GM19238 (cell line): ENCODE measurements around the gene SMURF2.
"Not testable (repeated sequence)": the region's sequence is repeated elsewhere in the genome, so short reads cannot be mapped to it uniquely, and the experiment has no call there.

ENCODE experiments used
- DNase-seq: peaks from one replicate; pipeline ENCODE4 v3.0.0; 2011; ENCODE audit warnings: low spot score; ENCODE audit not compliant: insufficient read length

Gene SMURF2

DNA sequence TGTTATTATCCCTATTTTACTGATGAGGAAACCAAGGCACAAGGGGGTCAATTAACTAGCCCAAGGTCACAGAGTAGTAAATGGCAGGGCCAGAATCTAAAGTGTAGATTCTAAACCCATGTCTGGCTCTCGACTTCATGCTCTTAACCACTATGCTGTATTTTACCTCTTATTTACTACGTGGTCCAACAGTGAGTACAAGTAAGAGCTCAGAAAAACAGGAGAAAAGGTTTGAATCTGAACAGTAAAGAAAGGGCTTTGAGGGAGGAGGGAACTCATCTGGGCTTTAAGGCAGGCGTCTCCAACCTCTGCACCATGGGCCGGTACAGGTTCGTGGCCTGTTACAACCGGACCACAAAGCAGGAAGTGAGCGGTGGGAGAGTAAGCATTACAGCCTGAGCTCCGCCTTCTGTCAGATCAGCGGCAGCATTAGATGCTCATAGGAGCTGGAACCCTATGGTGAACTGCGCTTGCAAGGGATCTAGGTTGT, 62.9 kb downstream of the SMURF2 start:
- peak; percentile 22 for DNase-seq

GRCh38 chr17:64598672-64599071, 63.4 kb downstream of the SMURF2 start:
- DNase-seq = no peak

- no peak for DNase-seq
These were observed 65.1 kb downstream of the SMURF2 start for GRCh38 chr17:64596988-64597387.

- no peak for DNase-seq
These were observed 65.7 kb downstream of the SMURF2 start for GRCh38 chr17:64596439-64596838.

- DNase-seq = no peak
These were observed 70.2 kb downstream of the SMURF2 start for GRCh38 chr17:64591944-64592343.

DNA sequence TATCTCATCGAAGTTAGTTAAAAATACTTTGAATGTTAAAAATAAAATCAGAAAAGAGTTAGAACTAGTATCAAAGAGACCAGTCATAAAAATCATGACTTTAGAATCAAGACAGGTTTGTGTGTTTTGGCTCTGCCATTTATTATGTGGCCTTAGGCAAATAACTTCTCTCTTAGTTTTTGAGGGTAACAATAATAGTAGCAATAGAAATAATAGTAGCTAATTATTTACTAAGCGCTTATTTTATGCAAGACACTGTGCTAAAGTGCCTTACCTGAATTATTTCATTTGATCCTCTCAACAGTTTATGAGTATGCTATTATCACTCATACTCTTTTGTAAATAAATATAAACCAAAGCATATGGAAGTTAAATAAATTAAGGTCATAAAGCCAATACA, 77.0 kb downstream of the SMURF2 start:
- DNase-seq = no peak

- no peak for DNase-seq
These were observed 79.1 kb downstream of the SMURF2 start for GRCh38 chr17:64583038-64583437.

DNA sequence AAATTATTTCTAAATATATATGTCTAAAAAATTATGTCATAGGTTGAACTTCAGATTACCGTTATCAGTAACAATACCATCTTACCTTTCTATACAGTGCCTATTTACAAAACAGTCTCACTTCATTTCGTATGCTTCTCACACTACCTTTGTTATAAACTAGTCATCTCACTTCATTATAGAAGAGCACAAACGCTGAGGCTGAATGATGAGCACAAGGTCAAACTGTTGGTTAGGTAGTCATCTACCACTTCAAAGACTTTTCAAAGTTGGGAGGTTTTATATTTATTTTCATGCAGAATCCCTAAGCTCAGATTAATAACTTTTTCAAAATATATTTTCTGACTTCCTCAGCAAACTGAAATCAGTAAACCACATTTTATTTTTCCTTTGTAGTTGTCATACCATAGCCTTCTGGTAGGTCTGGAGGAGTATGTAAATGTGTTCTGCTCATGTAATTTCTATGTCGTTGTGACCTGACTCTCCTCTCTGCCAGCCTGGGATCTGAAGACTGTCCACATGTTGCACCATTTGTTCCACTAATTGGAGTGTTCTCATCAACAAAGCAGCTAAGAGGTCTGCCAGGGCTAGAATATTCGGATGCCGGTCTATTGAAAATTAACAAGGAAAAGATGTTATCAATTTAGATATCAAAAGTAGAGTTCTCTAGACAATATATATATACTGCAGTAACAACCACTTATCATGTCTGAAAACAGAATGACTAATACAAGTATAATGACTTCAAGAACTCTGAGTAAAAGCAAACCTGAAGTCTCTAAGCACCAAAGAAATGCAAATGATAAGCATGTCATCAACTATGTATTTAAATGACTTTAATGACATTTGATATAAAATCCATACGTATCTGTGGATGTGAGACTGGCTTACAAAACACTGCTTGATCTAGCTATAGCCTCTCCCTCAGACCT, 81.5 kb downstream of the SMURF2 start:
- no peak for DNase-seq

GRCh38 chr17:64579917-64580316, 82.2 kb downstream of the SMURF2 start:
- DNase-seq = no peak

DNA sequence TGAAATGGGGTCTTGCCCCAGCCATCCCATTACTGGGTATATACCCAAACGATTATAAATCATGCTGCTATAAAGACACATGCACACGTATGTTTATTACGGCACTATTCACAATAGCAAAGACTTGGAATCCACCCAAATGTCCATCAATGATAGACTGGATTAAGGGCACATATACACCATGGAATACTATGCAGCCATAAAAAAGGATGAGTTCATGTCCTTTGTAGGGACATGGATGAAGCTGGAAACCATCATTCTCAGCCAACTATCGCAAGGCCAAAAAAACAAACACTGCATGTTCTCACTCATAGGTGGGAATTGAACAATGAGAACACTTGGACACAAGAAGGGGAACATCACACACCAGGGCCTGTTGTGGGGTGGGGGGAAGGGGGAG, 85.1 kb downstream of the SMURF2 start:
- not testable (repeated sequence) for DNase-seq

DNA sequence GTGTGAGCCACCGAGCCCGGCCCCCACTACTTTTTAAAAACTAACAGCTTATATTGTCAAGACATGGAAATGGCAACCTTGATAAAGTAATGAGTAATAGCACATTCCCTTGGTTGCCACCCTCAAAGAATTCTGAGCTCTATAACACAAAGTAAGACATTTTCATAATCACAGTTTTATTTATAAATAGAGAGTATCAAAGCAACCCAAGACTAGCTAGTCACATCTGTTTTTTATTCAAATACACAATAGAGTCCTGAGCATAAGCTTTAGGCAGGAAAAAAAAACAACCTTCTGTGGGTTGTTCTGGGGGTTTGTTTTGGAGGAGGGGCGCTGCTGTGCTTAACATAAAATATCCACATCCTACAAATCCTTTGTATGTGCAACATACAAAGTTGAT, 86.7 kb downstream of the SMURF2 start:
- DNase-seq = no peak

DNA sequence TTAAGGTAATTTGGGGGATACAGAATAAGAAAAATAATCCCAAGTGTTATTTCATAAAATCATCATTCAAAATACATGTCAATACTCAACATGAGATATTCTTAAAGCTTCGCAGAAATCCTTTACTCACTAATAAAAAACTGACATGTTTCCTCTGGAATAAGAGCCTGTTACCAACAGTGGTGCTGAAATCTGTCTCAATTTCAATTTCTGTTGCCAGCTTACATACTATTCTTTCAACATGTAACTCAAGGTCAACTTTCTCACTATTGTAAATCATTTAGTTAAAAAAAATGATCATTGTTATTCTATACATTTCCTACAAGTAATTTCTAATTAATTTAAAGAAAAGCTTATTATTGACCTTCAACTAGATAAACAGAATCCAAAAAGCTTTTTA, 87.5 kb downstream of the SMURF2 start:
- DNase-seq = no peak

DNA sequence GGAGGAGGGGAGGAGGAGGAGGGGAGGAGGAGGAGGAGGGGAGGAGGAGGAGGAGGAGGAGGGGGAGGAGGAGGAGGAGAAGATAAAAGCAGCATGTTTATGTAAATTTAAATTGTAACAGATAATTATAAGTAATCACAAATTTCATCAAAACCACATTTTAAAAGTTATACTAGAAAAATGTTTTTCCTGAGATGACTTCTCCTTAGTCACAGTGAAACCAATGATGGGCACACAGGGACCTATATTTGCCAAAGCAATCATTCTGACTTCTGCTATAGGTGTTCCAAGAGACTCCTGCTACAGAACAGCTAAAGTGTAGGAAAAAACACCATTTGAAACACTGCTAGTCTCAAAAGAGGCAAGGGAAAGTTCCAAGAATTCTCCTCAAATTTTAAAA, 88.9 kb downstream of the SMURF2 start:
- no peak for DNase-seq

DNA sequence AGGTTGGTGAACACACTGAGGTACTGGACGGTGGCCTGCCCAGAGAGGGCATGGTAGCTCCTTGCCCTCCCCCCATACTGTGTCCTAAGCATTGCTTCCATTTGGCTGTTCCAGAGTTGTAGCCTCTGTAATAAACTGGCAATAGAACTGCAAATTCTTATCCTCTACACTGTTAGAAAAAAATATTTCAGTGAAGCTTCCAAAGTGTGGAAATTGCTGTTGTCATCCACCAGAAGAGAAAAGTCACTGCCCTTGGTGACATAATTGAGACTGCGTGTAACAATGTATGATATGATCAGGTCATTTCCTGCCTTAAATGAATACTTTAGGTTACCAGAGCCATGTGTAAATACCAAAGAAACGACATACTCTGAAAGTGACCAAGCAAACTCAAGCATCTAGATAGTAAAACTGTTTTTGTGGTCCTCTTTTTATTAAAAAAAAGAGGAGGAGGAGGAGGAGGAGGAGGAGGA, 89.4 kb downstream of the SMURF2 start:
- DNase-seq = no peak

GRCh38 chr17:64571746-64572145, 90.4 kb downstream of the SMURF2 start:
- no peak for DNase-seq

DNA sequence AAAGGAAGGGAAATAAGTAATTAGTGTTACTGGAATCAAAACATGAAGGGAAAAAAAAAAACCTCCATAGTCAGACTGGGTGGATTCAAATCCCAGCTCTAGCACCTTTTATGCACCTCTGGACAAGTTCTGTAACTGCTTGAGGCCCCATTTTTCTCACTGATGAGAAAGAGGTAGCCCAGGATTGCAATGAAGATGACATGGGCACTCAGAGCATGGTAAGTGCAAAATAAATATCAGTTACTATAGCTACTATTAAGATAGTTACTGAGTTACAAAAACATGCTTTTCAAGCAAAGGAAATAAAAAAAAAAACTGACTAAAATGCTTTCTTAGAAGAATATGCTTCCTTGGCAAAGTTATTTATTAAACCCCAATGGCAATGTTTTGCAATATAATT, 96.5 kb downstream of the SMURF2 start:
- no peak for DNase-seq

- no peak for DNase-seq
These were observed 98.0 kb downstream of the SMURF2 start for GRCh38 chr17:64564098-64564497.

DNA sequence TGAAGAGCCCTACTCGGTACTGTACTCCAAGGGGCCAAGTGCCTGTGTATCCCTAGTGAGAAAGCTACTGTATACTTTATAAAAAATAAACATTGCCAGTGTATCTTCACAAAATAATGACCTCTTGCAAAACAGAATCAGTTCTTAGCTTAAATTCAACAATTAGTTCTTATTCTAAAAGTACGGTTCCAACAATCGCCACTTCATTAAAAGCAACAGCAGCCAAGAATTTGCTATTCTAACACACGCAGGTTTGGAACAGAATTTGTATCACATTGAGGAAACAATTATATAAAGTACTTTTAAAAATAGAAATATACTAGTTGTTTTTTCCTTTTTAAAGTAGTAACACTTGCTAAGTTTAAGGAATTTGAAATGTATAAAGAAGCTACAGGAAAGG, 106.8 kb downstream of the SMURF2 start:
- DNase-seq = no peak

GRCh38 chr17:64554028-64554637, 108.0 kb downstream of the SMURF2 start:
- DNase-seq = no peak

- DNase-seq = no peak
These were observed 110.6 kb downstream of the SMURF2 start for GRCh38 chr17:64551461-64551860.

GRCh38 chr17:64547319-64547718, 114.8 kb downstream of the SMURF2 start:
- no peak for DNase-seq

DNA sequence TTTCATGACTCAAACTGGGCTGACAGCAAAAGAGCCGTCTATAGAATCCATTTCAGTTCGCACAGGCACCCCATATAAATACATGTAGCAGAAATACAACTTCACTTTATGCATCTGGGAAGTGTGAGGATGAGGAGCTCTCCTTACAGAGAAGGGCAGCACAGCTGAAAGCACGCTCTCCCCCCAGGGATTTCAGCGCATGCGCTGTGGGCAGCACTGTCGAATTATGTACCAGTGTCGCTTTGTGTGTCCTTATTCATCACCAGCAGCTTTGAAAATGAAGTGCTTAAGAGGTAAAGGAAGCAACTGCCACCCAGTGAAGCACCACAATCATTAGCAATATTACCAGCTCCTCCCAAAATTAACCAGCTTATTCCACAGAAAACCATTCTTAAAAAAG, 115.4 kb downstream of the SMURF2 start:
- DNase-seq = no peak

DNA sequence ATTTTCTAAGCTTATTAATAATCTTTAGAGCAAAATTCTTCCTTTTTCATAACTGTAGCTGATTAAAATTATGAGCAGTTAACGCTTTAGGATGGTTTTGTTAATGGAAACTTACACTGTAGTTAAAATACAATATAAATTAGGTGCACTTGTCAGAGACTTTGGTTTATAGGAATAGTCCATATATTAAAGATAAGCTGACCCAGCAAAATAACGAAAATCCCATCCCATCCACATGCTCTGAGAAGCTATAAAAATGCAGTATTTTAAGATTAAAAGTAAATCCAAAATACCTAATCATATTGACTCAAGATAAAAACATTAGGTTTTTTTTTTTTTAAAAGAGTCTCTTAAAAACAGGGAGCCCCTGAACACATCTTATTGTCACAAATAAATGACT, 117.4 kb downstream of the SMURF2 start:
- DNase-seq = no peak
